Measurements from ENCODE around the gene USP13.

The USP13 gene

GRCh38 chr3:179715582-179715981 is 62.7 kb downstream of the USP13 start:
- no peak overlapping the region for H3K27ac ChIP-seq (ENCODE audit: low read length)
- H3K4me3 ChIP-seq (ENCODE audit: low read length), result no peak overlapping the region
- no peaks in the 10 kb centered on the region for H3K79me2 ChIP-seq (ENCODE audit: low read length)
- H3K36me3 ChIP-seq (replicated peaks; ENCODE audit: low read depth, low read length), result peaks cover 9% of the 10 kb centered on the region
- no peaks in the 10 kb centered on the region for H3K27me3 ChIP-seq (ENCODE audit: low read depth, low read length)
- no peak overlapping the region for H3K4me2 ChIP-seq (ENCODE audit: low read length)
- H2AFZ ChIP-seq (ENCODE audit: low read depth, low read length), result no peak overlapping the region
- no peaks in the 10 kb centered on the region for H3K4me1 ChIP-seq (ENCODE audit: low read length)
- no peaks in the 10 kb centered on the region for H4K20me1 ChIP-seq (ENCODE audit: insufficient read depth, low read length)
- no peak for TF ChIP-seq CTCF (IDR thresholded peaks at IDR 0.05; ENCODE audit: low read depth, low read length)
- TF ChIP-seq EZH2phosphoT487 (IDR thresholded peaks at IDR 0.05; ENCODE audit: low read depth), result no peak
- H3K9me3 ChIP-seq (ENCODE audit: insufficient read depth, low read length), result no peaks in the 10 kb centered on the region
- H3K9ac ChIP-seq (ENCODE audit: low read length), result no peak overlapping the region

- Histone ChIP-seq H2AFZ (ENCODE audit: low read depth, low read length) (no peak overlapping the region), H3K4me1 (ENCODE audit: low read length) (no peaks in the 10 kb centered on the region), H3K27ac (ENCODE audit: low read length) (no peak overlapping the region), H3K36me3 (replicated peaks; ENCODE audit: low read depth, low read length) (peaks cover 9% of the 10 kb centered on the region), H3K27me3 (ENCODE audit: low read depth, low read length) (no peaks in the 10 kb centered on the region), H4K20me1 (ENCODE audit: insufficient read depth, low read length) (no peaks in the 10 kb centered on the region), H3K4me3 (ENCODE audit: low read length) (no peak overlapping the region), H3K4me2 (ENCODE audit: low read length) (no peak overlapping the region), H3K9ac (ENCODE audit: low read length) (no peak overlapping the region), H3K79me2 (ENCODE audit: low read length) (no peaks in the 10 kb centered on the region), H3K9me3 (ENCODE audit: insufficient read depth, low read length) (no peaks in the 10 kb centered on the region)
- TF ChIP-seq CTCF (IDR thresholded peaks at IDR 0.05; ENCODE audit: low read depth, low read length) (no peak), EZH2phosphoT487 (IDR thresholded peaks at IDR 0.05; ENCODE audit: low read depth) (no peak)
These were observed 63.4 kb downstream of the USP13 start for GRCh38 chr3:179716226-179716625.

GRCh38 chr3:179716811-179717210 is 64.0 kb downstream of the USP13 start:
- H3K4me3 ChIP-seq (ENCODE audit: low read length), result no peak overlapping the region
- no peak overlapping the region for H2AFZ ChIP-seq (ENCODE audit: low read depth, low read length)
- no peaks in the 10 kb centered on the region for H3K79me2 ChIP-seq (ENCODE audit: low read length)
- no peaks in the 10 kb centered on the region for H3K9me3 ChIP-seq (ENCODE audit: insufficient read depth, low read length)
- no peaks in the 10 kb centered on the region for H3K4me1 ChIP-seq (ENCODE audit: low read length)
- H3K27me3 ChIP-seq (ENCODE audit: low read depth, low read length), result no peaks in the 10 kb centered on the region
- no peak overlapping the region for H3K9ac ChIP-seq (ENCODE audit: low read length)
- H3K27ac ChIP-seq (ENCODE audit: low read length), result no peak overlapping the region
- peaks cover 13% of the 10 kb centered on the region for H3K36me3 ChIP-seq (replicated peaks; ENCODE audit: low read depth, low read length)
- no peaks in the 10 kb centered on the region for H4K20me1 ChIP-seq (ENCODE audit: insufficient read depth, low read length)
- no peak for TF ChIP-seq EZH2phosphoT487 (IDR thresholded peaks at IDR 0.05; ENCODE audit: low read depth)
- no peak for TF ChIP-seq CTCF (IDR thresholded peaks at IDR 0.05; ENCODE audit: low read depth, low read length)
- H3K4me2 ChIP-seq (ENCODE audit: low read length), result no peak overlapping the region

- H3K9me3 ChIP-seq (ENCODE audit: insufficient read depth, low read length), result no peaks in the 10 kb centered on the region
- H3K4me2 ChIP-seq (ENCODE audit: low read length), result no peak overlapping the region
- H3K36me3 ChIP-seq (replicated peaks; ENCODE audit: low read depth, low read length), result peaks cover 16% of the 10 kb centered on the region
- TF ChIP-seq CTCF (IDR thresholded peaks at IDR 0.05; ENCODE audit: low read depth, low read length) (no peak), EZH2phosphoT487 (IDR thresholded peaks at IDR 0.05; ENCODE audit: low read depth) (no peak)
- H3K4me1 ChIP-seq (ENCODE audit: low read length), result no peaks in the 10 kb centered on the region
- H3K79me2 ChIP-seq (ENCODE audit: low read length), result no peaks in the 10 kb centered on the region
- H2AFZ ChIP-seq (ENCODE audit: low read depth, low read length), result no peak overlapping the region
- no peaks in the 10 kb centered on the region for H3K27me3 ChIP-seq (ENCODE audit: low read depth, low read length)
- H4K20me1 ChIP-seq (ENCODE audit: insufficient read depth, low read length), result no peaks in the 10 kb centered on the region
- H3K9ac ChIP-seq (ENCODE audit: low read length), result no peak overlapping the region
- H3K4me3 ChIP-seq (ENCODE audit: low read length), result no peak overlapping the region
- H3K27ac ChIP-seq (ENCODE audit: low read length), result no peak overlapping the region
These were observed 64.4 kb downstream of the USP13 start for GRCh38 chr3:179717219-179717618.

Data from OCI-LY3 (cell line).